ENCODE results near the gene ISCA2. TPM values are rescaled to one million over a fixed set of nuclear protein-coding genes. Genes with fewer than 3 reads are reported as not detected.

ISCA2 gene
- total RNA-seq, 1 donor from 2014 or later = 35.3 TPM

GRCh38 chr14:74491956-74492775 is 1.4 kb upstream of the ISCA2 start:
- Mint-ChIP-seq H3K36me3 (ENCODE audit: low read depth) (peaks cover 19% of the 10 kb centered on the region), H3K4me1 (peaks cover 35% of the 10 kb centered on the region), H3K9me3 (no peaks in the 10 kb centered on the region), H3K27ac (no peak overlapping the region), H3K4me3 (no peak overlapping the region), H3K27me3 (no peaks in the 10 kb centered on the region)
- POLR2A ChIA-PET = interaction anchor here (0.6 to 2.0 kb wide), 3 partner anchors 90 to 137 kb away, joined by 3 to 18 read pairs (median 6); no protein-coding TSS in a partner anchor
- TF ChIP-seq CTCF (IDR thresholded peaks at IDR 0.05) = no peak
- intact Hi-C loops (cut with micrococcal nuclease) = loop anchor here (1.0 to 10.0 kb wide), 7 partner anchors 101 to 1170 kb away; partner anchors contain the start of genes DLST, ERG28, TTLL5 and YLPM1
- CTCF ChIA-PET = interaction anchor here (1.1 to 2.4 kb wide), 2 partner anchors 129 to 130 kb away, joined by 3 to 14 read pairs; no protein-coding TSS in a partner anchor
- ATAC-seq (ENCODE audit: low read depth) (no peak), DNase-seq (no peak)

GRCh38 chr14:74492776-74493342 is 706 bp upstream of the ISCA2 start, which contains the start of gene NPC2:
TSS of gene NPC2 (minus strand) at chr14:74493305. CDS start at chr14:74493274, 31 bp downstream.
- peaks cover 19% of the 10 kb centered on the region for H3K36me3 Mint-ChIP-seq (ENCODE audit: low read depth)
- ChIA-PET POLR2A (interaction anchor here (0.6 to 2.0 kb wide), 6 partner anchors 91 to 705 kb away, joined by 3 to 18 read pairs (median 4); partner anchors contain the start of gene ABCD4), CTCF (interaction anchor here (0.7 to 1.1 kb wide), 4 partner anchors 116 to 190 kb away, joined by 3 to 4 read pairs (median 3); partner anchors contain the start of gene ABCD4)
- intact Hi-C loops (cut with micrococcal nuclease) = loop anchor here (1.0 to 10.0 kb wide), 11 partner anchors 92 to 1169 kb away; partner anchors contain the start of genes ALDH6A1, DLST, EIF2B2 and ERG28
- ATAC-seq (ENCODE audit: low read depth) = no peak
- no peaks in the 10 kb centered on the region for H3K9me3 Mint-ChIP-seq
- no peaks in the 10 kb centered on the region for H3K27me3 Mint-ChIP-seq
- no peak within 1 kb of the TSS for H3K4me3 Mint-ChIP-seq
- H3K27ac Mint-ChIP-seq = no peak within 1 kb of the TSS
- TF ChIP-seq CTCF (IDR thresholded peaks at IDR 0.05) = no peak
- H3K4me1 Mint-ChIP-seq = peaks cover 35% of the 10 kb centered on the region
- no peak for DNase-seq

- ChIA-PET POLR2A (no interaction called here), CTCF (no interaction called here)
- no peaks in the 10 kb centered on the region for H3K27me3 Mint-ChIP-seq
- no peak overlapping the region for H3K4me3 Mint-ChIP-seq
- intact Hi-C loops (cut with micrococcal nuclease) = loop anchor here (10.0 kb wide), 1 partner anchor 449 kb away; no protein-coding TSS in a partner anchor
- DNase-seq = no peak
- peak overlapping the region; percentile 80 for H3K27ac Mint-ChIP-seq
- H3K4me1 Mint-ChIP-seq = peaks cover 21% of the 10 kb centered on the region
- peaks cover 24% of the 10 kb centered on the region for H3K36me3 Mint-ChIP-seq (ENCODE audit: low read depth)
- ATAC-seq (ENCODE audit: low read depth) = no peak
- TF ChIP-seq CTCF (IDR thresholded peaks at IDR 0.05) = no peak
- no peaks in the 10 kb centered on the region for H3K9me3 Mint-ChIP-seq
These were observed 1.8 kb downstream of the ISCA2 start for GRCh38 chr14:74495356-74495755.

DNA sequence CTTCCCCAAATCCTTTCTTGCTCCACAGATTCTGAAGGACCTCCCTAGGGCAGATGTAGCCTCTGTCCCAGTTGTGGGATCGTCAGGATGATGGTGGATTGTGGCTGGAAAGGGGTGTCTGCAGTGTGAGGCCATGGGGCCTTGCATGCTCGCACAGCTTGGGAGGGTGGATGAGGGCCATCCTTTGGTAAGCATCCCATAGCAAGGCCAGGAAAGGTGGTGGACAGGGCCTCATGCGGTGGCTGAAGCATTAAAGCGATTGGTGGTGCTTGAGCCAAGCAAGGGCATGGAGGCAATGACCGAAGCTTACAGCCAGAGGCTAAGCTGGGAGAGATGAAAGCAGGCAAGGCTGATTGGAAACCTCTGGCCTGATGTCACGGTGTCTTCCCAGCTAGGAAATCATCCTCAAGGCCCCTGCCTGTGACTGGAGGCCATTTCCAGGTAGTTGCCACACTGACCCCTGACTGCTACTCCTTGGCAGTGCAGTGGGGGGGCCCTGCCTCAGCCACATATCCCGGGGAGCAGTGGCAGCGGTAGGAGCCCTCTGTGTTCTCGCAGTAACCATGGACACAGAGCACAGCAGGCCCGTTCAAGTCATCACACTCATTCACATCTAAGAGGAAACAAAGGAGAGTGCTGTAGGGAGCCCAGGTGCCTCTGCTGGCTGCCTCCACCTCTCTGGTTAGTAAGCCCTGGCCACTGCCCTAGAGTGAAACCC is 7.0 kb downstream of the ISCA2 start:
- Mint-ChIP-seq H3K27ac (no peak overlapping the region), H3K36me3 (ENCODE audit: low read depth) (peaks cover 15% of the 10 kb centered on the region), H3K27me3 (no peaks in the 10 kb centered on the region), H3K9me3 (no peaks in the 10 kb centered on the region), H3K4me3 (no peak overlapping the region), H3K4me1 (peaks cover 3% of the 10 kb centered on the region)
- TF ChIP-seq CTCF (IDR thresholded peaks at IDR 0.05) = no peak
- CTCF ChIA-PET = no interaction called here
- POLR2A ChIA-PET = no interaction called here
- no peak for ATAC-seq (ENCODE audit: low read depth)
- DNase-seq = no peak
- intact Hi-C loops (cut with micrococcal nuclease) = no loop called here
